WI38 (cell line): Measurements from ENCODE around the gene NMNAT2.
A peak's percentile ranks its signal among the peaks of the same experiment; 100 is the strongest.

Experiments
- H3K4me3 ChIP-seq: 2 replicates; pipeline ENCODE4 v1.5.1; 2011; ENCODE audit warnings: low read depth, mild to moderate bottlenecking, control low read depth, low read length
- CTCF ChIP-seq: IDR thresholded peaks from 2 replicates; pipeline ENCODE4 v1.5.1; 2012; ENCODE audit warnings: low read depth, mild to moderate bottlenecking, control low read depth, low read length

NMNAT2 gene

GRCh38 chr1:183330335-183330734 lies 87.8 kb downstream of the NMNAT2 start:
- TF ChIP-seq CTCF, result no peak

GRCh38 chr1:183328371-183328770 lies 89.8 kb downstream of the NMNAT2 start:
- H3K4me3 ChIP-seq, result no peak overlapping the region
- TF ChIP-seq CTCF, result no peak

More at GRCh38 chr1:183330335-183330734, 87.8 kb downstream of the NMNAT2 start:
- no peak overlapping the region for H3K4me3 ChIP-seq

GRCh38 chr1:183327434-183328290 lies 90.5 kb downstream of the NMNAT2 start:
- no peak for TF ChIP-seq CTCF
- no peak overlapping the region for H3K4me3 ChIP-seq

- TF ChIP-seq CTCF, result no peak
- no peak overlapping the region for H3K4me3 ChIP-seq
Measured at GRCh38 chr1:183323849-183324683, 94.1 kb downstream of the NMNAT2 start.

GRCh38 chr1:183319606-183320005 lies 98.6 kb downstream of the NMNAT2 start:
- no peak overlapping the region for H3K4me3 ChIP-seq
- TF ChIP-seq CTCF, result no peak

GRCh38 chr1:183319051-183319450 lies 99.1 kb downstream of the NMNAT2 start:
- no peak for TF ChIP-seq CTCF
- H3K4me3 ChIP-seq, result no peak overlapping the region

GRCh38 chr1:183318433-183318832 lies 99.7 kb downstream of the NMNAT2 start:
- H3K4me3 ChIP-seq, result no peak overlapping the region
- TF ChIP-seq CTCF, result peak; percentile 75
